HEK293 (cell line): ENCODE data around the gene FEV.

Experiments used
- GLIS1 ChIP-seq: fragments of 450-650 bp; formaldehyde crosslinking; IDR thresholded peaks from 2 replicates; pipeline ENCODE4 v1.5.1; 2016; ENCODE audit warnings: missing biosample characterization, missing genetic modification characterization
- MYNN ChIP-seq: fragments of 450-650 bp; formaldehyde crosslinking; IDR thresholded peaks from 2 replicates; pipeline ENCODE4 v1.5.1; 2016; ENCODE audit warnings: missing biosample characterization, missing genetic modification characterization, borderline replicate concordance
- SETDB1 ChIP-seq: IDR thresholded peaks from one replicate; pipeline ENCODE4 v1.6.1; 2017; ENCODE audit warnings: mild to moderate bottlenecking, low read length, moderate library complexity, mixed read lengths; ENCODE audit not compliant: insufficient read length
- ZBTB7A ChIP-seq: fragments of 450-650 bp; formaldehyde crosslinking; IDR thresholded peaks from 2 replicates; pipeline ENCODE4 v1.5.1; 2016; ENCODE audit warnings: low read depth, missing biosample characterization, missing genetic modification characterization
- ZBTB8A ChIP-seq: fragments of 450-650 bp; formaldehyde crosslinking; IDR thresholded peaks from 2 replicates; pipeline ENCODE4 v1.5.1; 2016; ENCODE audit warnings: missing biosample characterization, missing genetic modification characterization
- ZNF391 ChIP-seq: fragments of 450-650 bp; formaldehyde crosslinking; IDR thresholded peaks from 2 replicates; pipeline ENCODE4 v1.5.1; 2016; ENCODE audit warnings: low read depth, missing biosample characterization, missing genetic modification characterization, borderline replicate concordance
- ZNF585B ChIP-seq: fragments of 450-650 bp; formaldehyde crosslinking; IDR thresholded peaks from 2 replicates; pipeline ENCODE4 v1.5.1; 2016; ENCODE audit warnings: missing biosample characterization, missing genetic modification characterization
- ZNF776 ChIP-seq: fragments of 450-650 bp; formaldehyde crosslinking; IDR thresholded peaks from 2 replicates; pipeline ENCODE4 v1.5.0; 2017; ENCODE audit warnings: missing biosample characterization, missing genetic modification characterization, borderline replicate concordance
- TF ChIP-seq, protein P1 (sequence below): fragments of 450-650 bp; formaldehyde crosslinking; IDR thresholded peaks from 2 replicates; pipeline ENCODE4 v1.5.1; 2016; ENCODE audit warnings: missing biosample characterization, missing genetic modification characterization
- TF ChIP-seq, protein P2 (sequence below): fragments of 450-650 bp; formaldehyde crosslinking; IDR thresholded peaks from 2 replicates; pipeline ENCODE4 v1.5.1; 2016; ENCODE audit warnings: missing biosample characterization, missing genetic modification characterization
- TF ChIP-seq, protein P3 (sequence below): fragments of 450-650 bp; formaldehyde crosslinking; IDR thresholded peaks from 2 replicates; pipeline ENCODE4 v1.5.1; 2016; ENCODE audit warnings: missing biosample characterization, missing genetic modification characterization
- TF ChIP-seq, protein P4 (sequence below): fragments of 450-650 bp; formaldehyde crosslinking; IDR thresholded peaks from 2 replicates; pipeline ENCODE4 v1.5.1; 2016; ENCODE audit warnings: missing biosample characterization, missing genetic modification characterization

DNA sequence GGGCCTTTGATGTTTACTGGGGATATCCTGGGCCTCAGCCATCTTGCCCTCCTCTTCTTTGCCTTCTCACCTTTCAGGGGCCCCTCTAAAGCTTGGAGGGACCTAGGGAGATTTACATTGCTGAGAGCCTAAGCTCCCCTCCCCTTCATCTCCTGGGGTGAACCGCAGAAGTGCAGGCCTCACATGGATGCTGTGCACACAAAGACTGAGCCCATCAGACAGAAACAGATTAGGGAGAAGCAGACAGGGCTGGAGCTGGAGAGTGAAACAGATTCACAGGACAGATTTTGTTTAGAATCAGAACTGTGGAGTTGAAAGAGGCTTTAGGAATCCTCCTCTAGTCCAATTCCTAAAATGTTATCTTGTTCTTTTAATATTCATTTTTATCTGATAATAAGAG lies 28.9 kb downstream of the FEV start:
- TF ChIP-seq MYNN (tag by site-specific recombination): no peak
- TF ChIP-seq, protein P1, sequence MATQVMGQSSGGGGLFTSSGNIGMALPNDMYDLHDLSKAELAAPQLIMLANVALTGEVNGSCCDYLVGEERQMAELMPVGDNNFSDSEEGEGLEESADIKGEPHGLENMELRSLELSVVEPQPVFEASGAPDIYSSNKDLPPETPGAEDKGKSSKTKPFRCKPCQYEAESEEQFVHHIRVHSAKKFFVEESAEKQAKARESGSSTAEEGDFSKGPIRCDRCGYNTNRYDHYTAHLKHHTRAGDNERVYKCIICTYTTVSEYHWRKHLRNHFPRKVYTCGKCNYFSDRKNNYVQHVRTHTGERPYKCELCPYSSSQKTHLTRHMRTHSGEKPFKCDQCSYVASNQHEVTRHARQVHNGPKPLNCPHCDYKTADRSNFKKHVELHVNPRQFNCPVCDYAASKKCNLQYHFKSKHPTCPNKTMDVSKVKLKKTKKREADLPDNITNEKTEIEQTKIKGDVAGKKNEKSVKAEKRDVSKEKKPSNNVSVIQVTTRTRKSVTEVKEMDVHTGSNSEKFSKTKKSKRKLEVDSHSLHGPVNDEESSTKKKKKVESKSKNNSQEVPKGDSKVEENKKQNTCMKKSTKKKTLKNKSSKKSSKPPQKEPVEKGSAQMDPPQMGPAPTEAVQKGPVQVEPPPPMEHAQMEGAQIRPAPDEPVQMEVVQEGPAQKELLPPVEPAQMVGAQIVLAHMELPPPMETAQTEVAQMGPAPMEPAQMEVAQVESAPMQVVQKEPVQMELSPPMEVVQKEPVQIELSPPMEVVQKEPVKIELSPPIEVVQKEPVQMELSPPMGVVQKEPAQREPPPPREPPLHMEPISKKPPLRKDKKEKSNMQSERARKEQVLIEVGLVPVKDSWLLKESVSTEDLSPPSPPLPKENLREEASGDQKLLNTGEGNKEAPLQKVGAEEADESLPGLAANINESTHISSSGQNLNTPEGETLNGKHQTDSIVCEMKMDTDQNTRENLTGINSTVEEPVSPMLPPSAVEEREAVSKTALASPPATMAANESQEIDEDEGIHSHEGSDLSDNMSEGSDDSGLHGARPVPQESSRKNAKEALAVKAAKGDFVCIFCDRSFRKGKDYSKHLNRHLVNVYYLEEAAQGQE (tag by site-specific recombination): no peak
- TF ChIP-seq ZNF776 (tag by site-specific recombination): no peak
- TF ChIP-seq, protein P2, sequence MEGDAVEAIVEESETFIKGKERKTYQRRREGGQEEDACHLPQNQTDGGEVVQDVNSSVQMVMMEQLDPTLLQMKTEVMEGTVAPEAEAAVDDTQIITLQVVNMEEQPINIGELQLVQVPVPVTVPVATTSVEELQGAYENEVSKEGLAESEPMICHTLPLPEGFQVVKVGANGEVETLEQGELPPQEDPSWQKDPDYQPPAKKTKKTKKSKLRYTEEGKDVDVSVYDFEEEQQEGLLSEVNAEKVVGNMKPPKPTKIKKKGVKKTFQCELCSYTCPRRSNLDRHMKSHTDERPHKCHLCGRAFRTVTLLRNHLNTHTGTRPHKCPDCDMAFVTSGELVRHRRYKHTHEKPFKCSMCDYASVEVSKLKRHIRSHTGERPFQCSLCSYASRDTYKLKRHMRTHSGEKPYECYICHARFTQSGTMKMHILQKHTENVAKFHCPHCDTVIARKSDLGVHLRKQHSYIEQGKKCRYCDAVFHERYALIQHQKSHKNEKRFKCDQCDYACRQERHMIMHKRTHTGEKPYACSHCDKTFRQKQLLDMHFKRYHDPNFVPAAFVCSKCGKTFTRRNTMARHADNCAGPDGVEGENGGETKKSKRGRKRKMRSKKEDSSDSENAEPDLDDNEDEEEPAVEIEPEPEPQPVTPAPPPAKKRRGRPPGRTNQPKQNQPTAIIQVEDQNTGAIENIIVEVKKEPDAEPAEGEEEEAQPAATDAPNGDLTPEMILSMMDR (tag by site-specific recombination): no peak
- TF ChIP-seq, protein P3, sequence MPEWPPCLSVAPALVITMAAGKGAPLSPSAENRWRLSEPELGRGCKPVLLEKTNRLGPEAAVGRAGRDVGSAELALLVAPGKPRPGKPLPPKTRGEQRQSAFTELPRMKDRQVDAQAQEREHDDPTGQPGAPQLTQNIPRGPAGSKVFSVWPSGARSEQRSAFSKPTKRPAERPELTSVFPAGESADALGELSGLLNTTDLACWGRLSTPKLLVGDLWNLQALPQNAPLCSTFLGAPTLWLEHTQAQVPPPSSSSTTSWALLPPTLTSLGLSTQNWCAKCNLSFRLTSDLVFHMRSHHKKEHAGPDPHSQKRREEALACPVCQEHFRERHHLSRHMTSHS (tag by site-specific recombination): no peak
- TF ChIP-seq ZBTB7A (tag by site-specific recombination): no peak
- TF ChIP-seq ZBTB8A (tag by site-specific recombination): no peak
- no peak for TF ChIP-seq ZNF391 (tag by site-specific recombination)
- TF ChIP-seq SETDB1: no peak
- TF ChIP-seq ZNF585B (tag by site-specific recombination): no peak
- TF ChIP-seq, protein P4, sequence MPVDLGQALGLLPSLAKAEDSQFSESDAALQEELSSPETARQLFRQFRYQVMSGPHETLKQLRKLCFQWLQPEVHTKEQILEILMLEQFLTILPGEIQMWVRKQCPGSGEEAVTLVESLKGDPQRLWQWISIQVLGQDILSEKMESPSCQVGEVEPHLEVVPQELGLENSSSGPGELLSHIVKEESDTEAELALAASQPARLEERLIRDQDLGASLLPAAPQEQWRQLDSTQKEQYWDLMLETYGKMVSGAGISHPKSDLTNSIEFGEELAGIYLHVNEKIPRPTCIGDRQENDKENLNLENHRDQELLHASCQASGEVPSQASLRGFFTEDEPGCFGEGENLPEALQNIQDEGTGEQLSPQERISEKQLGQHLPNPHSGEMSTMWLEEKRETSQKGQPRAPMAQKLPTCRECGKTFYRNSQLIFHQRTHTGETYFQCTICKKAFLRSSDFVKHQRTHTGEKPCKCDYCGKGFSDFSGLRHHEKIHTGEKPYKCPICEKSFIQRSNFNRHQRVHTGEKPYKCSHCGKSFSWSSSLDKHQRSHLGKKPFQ (tag by site-specific recombination): no peak
- TF ChIP-seq GLIS1: no peak
